22Rv1 (cell line): ENCODE data around the gene VSTM4.

Source experiments
- CTCF ChIP-seq: fragments of 450-650 bp; IDR thresholded peaks from 2 replicates; pipeline ENCODE4 v1.5.1; 2017; ENCODE audit warnings: mild to moderate bottlenecking
- ZFX ChIP-seq: fragments of 450-650 bp; IDR thresholded peaks from 2 replicates; pipeline ENCODE4 v1.6.1; 2017; ENCODE audit warnings: antibody characterized with exemption, borderline replicate concordance

GRCh38 chr10:48970046-48970445 is 145.3 kb downstream of the VSTM4 start:
- TF ChIP-seq CTCF (no peak), ZFX (no peak)
